Mesendoderm (in vitro differentiated cells): ENCODE data around the gene BMP7.

Source experiments
- DNase-seq: peaks from one replicate; pipeline ENCODE4 v3.0.0; 2013
- H2AK5ac ChIP-seq: 2 replicates; pipeline ENCODE4 v1.6.1; 2013; ENCODE audit warnings: low read length, inconsistent platforms
- H2BK120ac ChIP-seq: 2 replicates; pipeline ENCODE4 v1.6.1; 2013; ENCODE audit warnings: low read depth, mild to moderate bottlenecking, low read length, moderate library complexity, mixed read lengths
- H2BK15ac ChIP-seq: replicated peaks from 2 replicates; pipeline ENCODE4 v1.6.1; 2013; ENCODE audit warnings: low read depth, mild to moderate bottlenecking, moderate library complexity
- H2BK5ac ChIP-seq: 2 replicates; pipeline ENCODE4 v1.6.1; 2013; ENCODE audit warnings: low read length, inconsistent platforms
- H3K18ac ChIP-seq: 2 replicates; pipeline ENCODE4 v1.6.1; 2013; ENCODE audit warnings: mild to moderate bottlenecking, low read length, mixed read lengths
- H3K23ac ChIP-seq: one replicate; pipeline ENCODE4 v1.6.1; 2013; ENCODE audit warnings: low read length
- H3K27ac ChIP-seq: 2 replicates; pipeline ENCODE4 v1.5.1; 2013; ENCODE audit warnings: low read depth, mild to moderate bottlenecking, inconsistent platforms, low read length, moderate library complexity
- H3K27me3 ChIP-seq: 2 replicates; pipeline ENCODE4 v1.6.1; 2013; ENCODE audit warnings: low read length, control low read depth, mild to moderate bottlenecking, inconsistent platforms; ENCODE audit not compliant: insufficient read depth, poor library complexity
- H3K36me3 ChIP-seq: 2 replicates; pipeline ENCODE4 v1.6.1; 2013; ENCODE audit warnings: low read length, inconsistent platforms; ENCODE audit not compliant: control insufficient read depth, insufficient read depth
- H3K4ac ChIP-seq: one replicate; pipeline ENCODE4 v1.6.1; 2013; ENCODE audit warnings: low read depth, mild to moderate bottlenecking, low read length, moderate library complexity
- H3K4me1 ChIP-seq: 2 replicates; pipeline ENCODE4 v1.6.1; 2013; ENCODE audit warnings: low read depth, low read length, inconsistent platforms; ENCODE audit not compliant: control insufficient read depth
- H3K4me2 ChIP-seq: 2 replicates; pipeline ENCODE4 v1.6.1; 2013; ENCODE audit warnings: low read length
- H3K4me3 ChIP-seq: 2 replicates; pipeline ENCODE4 v1.5.1; 2013; ENCODE audit warnings: mild to moderate bottlenecking, low read length
- H3K56ac ChIP-seq: one replicate; pipeline ENCODE4 v1.6.1; 2013; ENCODE audit warnings: low read length
- H3K79me1 ChIP-seq: 2 replicates; pipeline ENCODE4 v1.6.1; 2013; ENCODE audit warnings: low read length, inconsistent platforms
- H3K79me2 ChIP-seq: 2 replicates; pipeline ENCODE4 v1.6.1; 2013; ENCODE audit warnings: mild to moderate bottlenecking, low read length; ENCODE audit not compliant: control insufficient read depth, insufficient read depth
- H3K9ac ChIP-seq: 2 replicates; pipeline ENCODE4 v1.6.1; 2013; ENCODE audit warnings: low read length, inconsistent platforms
- H4K5ac ChIP-seq: one replicate; pipeline ENCODE4 v1.6.1; 2013; ENCODE audit warnings: low read length
- H4K8ac ChIP-seq: one replicate; pipeline ENCODE4 v1.6.1; 2013; ENCODE audit warnings: low read depth, mild to moderate bottlenecking, control low read depth, low read length, moderate library complexity
- WGBS: extraction: QIAGEN DNeasy Blood & Tissue Kit; methylation state at CpG from one replicate; pipeline ENCODE4 v1.1.7; 2013; ENCODE audit warnings: low lambda C conversion rate, missing lambda C conversion rate; ENCODE audit not compliant: insufficient coverage; ENCODE audit errors: extremely low coverage; 5-methylcytosine and 5-hydroxymethylcytosine counted together

BMP7 gene

GRCh38 chr20:57213924-57214323, 52.5 kb downstream of the BMP7 start:
- Histone ChIP-seq H4K8ac (no peak overlapping the region), H2AK5ac (no peak overlapping the region), H3K27me3 (no peaks in the 10 kb centered on the region), H3K56ac (no peak overlapping the region), H3K36me3 (no peaks in the 10 kb centered on the region), H2BK120ac (no peak overlapping the region), H2BK5ac (no peak overlapping the region), H3K79me2 (no peaks in the 10 kb centered on the region), H3K4me2 (no peak overlapping the region), H3K23ac (no peak overlapping the region), H2BK15ac (no peak overlapping the region), H3K4me1 (no peaks in the 10 kb centered on the region), H3K79me1 (no peaks in the 10 kb centered on the region), H3K9ac (no peak overlapping the region), H3K4ac (no peak overlapping the region), H3K18ac (no peak overlapping the region), H3K27ac (no peak overlapping the region), H3K4me3 (no peak overlapping the region), H4K5ac (no peak overlapping the region)
- DNase-seq: no peak
- WGBS: no CpG with 5 or more reads among the region's 8 CpGs

DNA sequence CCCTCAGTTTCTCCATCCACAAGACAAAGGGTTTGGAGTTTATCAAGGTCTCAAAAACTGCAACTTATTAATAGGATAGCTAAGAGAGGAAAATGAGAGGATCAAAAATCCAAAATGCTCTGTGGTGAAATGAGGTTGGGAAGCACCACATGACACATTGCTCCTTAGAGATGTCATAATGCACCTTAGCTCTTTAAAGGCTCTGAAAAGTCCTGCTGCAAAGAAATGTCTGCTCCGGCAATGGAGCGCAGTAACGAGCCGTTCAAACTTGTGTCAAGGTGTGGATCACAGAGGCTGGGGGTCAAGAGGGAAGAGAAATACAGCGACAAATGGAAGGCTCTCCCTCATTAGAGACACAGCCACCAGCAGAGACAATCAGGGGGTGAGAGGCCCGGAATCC, 53.1 kb downstream of the BMP7 start:
- no CpG with 5 or more reads among the region's 6 CpGs for WGBS
- no peaks in the 10 kb centered on the region for H3K4me1 ChIP-seq
- H3K36me3 ChIP-seq: no peaks in the 10 kb centered on the region
- H2BK5ac ChIP-seq: no peak overlapping the region
- H4K8ac ChIP-seq: no peak overlapping the region
- no peak overlapping the region for H2AK5ac ChIP-seq
- H3K4me2 ChIP-seq: no peak overlapping the region
- no peak overlapping the region for H3K4me3 ChIP-seq
- DNase-seq: no peak
- no peak overlapping the region for H3K23ac ChIP-seq
- H3K79me1 ChIP-seq: no peaks in the 10 kb centered on the region
- H3K79me2 ChIP-seq: no peaks in the 10 kb centered on the region
- H3K4ac ChIP-seq: no peak overlapping the region
- no peaks in the 10 kb centered on the region for H3K27me3 ChIP-seq
- no peak overlapping the region for H4K5ac ChIP-seq
- H3K9ac ChIP-seq: no peak overlapping the region
- no peak overlapping the region for H3K18ac ChIP-seq
- no peak overlapping the region for H2BK120ac ChIP-seq
- H3K27ac ChIP-seq: no peak overlapping the region
- no peak overlapping the region for H3K56ac ChIP-seq
- H2BK15ac ChIP-seq: no peak overlapping the region

DNA sequence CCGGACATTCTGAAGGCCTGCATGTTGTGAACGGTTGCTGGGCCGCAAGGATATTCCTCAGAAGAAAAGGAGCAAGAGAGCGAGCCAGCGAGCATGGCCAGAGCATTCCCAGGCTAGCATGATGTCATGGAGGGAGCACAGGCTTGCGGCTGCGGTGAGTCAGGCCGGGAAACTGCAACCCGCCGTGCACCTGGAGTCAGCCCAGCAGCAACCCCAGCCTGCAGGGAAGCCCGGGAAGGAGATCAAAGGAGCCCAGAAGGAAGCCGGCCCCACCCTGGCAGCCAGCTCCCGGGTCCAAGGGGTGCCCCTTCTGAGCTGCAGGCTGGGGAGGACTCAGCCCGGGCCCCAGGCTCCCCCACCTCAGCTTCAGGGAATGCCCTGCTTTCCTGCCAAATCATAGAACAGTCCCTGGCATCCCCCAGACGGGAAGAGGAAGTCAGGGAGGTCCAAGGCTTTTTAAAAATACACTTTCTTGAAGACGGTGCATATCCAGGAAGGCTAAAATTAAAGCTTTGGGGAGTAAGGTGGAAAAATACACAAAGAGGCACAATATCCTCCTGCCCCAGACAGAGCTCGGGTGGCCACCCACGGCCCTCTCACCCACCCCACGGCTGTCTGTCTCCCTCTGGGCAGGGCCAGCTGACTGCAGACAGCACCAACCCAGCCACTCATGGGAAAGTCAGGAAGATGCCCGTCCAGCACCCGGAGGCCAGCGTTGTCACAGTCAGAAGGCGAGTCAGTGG, 53.7 kb downstream of the BMP7 start:
- no peak overlapping the region for H4K5ac ChIP-seq
- no peak overlapping the region for H3K4ac ChIP-seq
- no peaks in the 10 kb centered on the region for H3K79me2 ChIP-seq
- H3K4me2 ChIP-seq: no peak overlapping the region
- H3K9ac ChIP-seq: no peak overlapping the region
- H2AK5ac ChIP-seq: no peak overlapping the region
- H3K36me3 ChIP-seq: no peaks in the 10 kb centered on the region
- H4K8ac ChIP-seq: no peak overlapping the region
- H3K27ac ChIP-seq: no peak overlapping the region
- no peaks in the 10 kb centered on the region for H3K4me1 ChIP-seq
- H3K27me3 ChIP-seq: no peaks in the 10 kb centered on the region
- no peak overlapping the region for H2BK15ac ChIP-seq
- peak; percentile 87 for DNase-seq
- H2BK5ac ChIP-seq: no peak overlapping the region
- no peak overlapping the region for H3K23ac ChIP-seq
- no peak overlapping the region for H2BK120ac ChIP-seq
- no peak overlapping the region for H3K18ac ChIP-seq
- no peak overlapping the region for H3K4me3 ChIP-seq
- H3K56ac ChIP-seq: no peak overlapping the region
- WGBS: no CpG with 5 or more reads among the region's 23 CpGs
- no peaks in the 10 kb centered on the region for H3K79me1 ChIP-seq

- no CpG with 5 or more reads among the region's 25 CpGs for WGBS
- Histone ChIP-seq H3K4me2 (no peak overlapping the region), H3K36me3 (no peaks in the 10 kb centered on the region), H4K5ac (no peak overlapping the region), H3K4ac (no peak overlapping the region), H2BK5ac (no peak overlapping the region), H4K8ac (no peak overlapping the region), H3K56ac (no peak overlapping the region), H3K79me1 (no peaks in the 10 kb centered on the region), H3K18ac (no peak overlapping the region), H2BK15ac (no peak overlapping the region), H3K4me3 (no peak overlapping the region), H3K27me3 (no peaks in the 10 kb centered on the region), H3K9ac (no peak overlapping the region), H2BK120ac (no peak overlapping the region), H3K4me1 (no peaks in the 10 kb centered on the region), H3K23ac (no peak overlapping the region), H3K79me2 (no peaks in the 10 kb centered on the region), H3K27ac (no peak overlapping the region), H2AK5ac (no peak overlapping the region)
- peak; percentile 17 for DNase-seq
Measured at GRCh38 chr20:57211908-57212533, 54.4 kb downstream of the BMP7 start.

- Histone ChIP-seq H4K5ac (no peak overlapping the region), H3K4me3 (no peak overlapping the region), H2BK15ac (no peak overlapping the region), H2AK5ac (no peak overlapping the region), H3K79me1 (no peaks in the 10 kb centered on the region), H3K27me3 (no peaks in the 10 kb centered on the region), H3K4me1 (no peaks in the 10 kb centered on the region), H3K4me2 (no peak overlapping the region), H3K23ac (no peak overlapping the region), H3K56ac (no peak overlapping the region), H3K79me2 (no peaks in the 10 kb centered on the region), H3K27ac (no peak overlapping the region), H3K18ac (no peak overlapping the region), H3K4ac (no peak overlapping the region), H4K8ac (no peak overlapping the region), H2BK120ac (no peak overlapping the region), H3K9ac (no peak overlapping the region), H3K36me3 (no peaks in the 10 kb centered on the region), H2BK5ac (no peak overlapping the region)
- no peak for DNase-seq
- no CpG with 5 or more reads among the region's 2 CpGs for WGBS
Measured at GRCh38 chr20:57211406-57211805, 55.0 kb downstream of the BMP7 start.

DNA sequence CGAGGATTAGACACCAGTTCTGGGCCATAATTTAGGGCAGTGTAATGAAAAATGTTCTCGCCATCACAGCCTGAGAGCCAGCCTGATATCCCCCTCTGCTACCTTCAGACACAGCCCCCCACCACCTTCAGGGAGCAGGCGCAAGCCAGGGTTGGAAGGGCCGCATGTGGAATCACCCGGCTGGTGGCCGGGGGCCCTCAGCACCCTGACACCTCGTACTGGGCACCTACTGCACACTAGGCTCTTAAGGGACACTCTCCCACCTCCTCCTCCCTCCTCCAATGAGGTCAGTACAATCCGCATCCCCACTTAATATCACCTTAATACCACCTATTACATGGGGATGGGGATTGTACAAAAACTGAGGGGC, 55.5 kb downstream of the BMP7 start:
- no peak overlapping the region for H3K4me2 ChIP-seq
- no peak overlapping the region for H3K27ac ChIP-seq
- H3K27me3 ChIP-seq: no peaks in the 10 kb centered on the region
- WGBS: no CpG with 5 or more reads among the region's 8 CpGs
- no peak overlapping the region for H4K8ac ChIP-seq
- no peak overlapping the region for H2BK15ac ChIP-seq
- no peak overlapping the region for H3K9ac ChIP-seq
- H3K36me3 ChIP-seq: no peaks in the 10 kb centered on the region
- H3K23ac ChIP-seq: no peak overlapping the region
- H3K4me3 ChIP-seq: no peak overlapping the region
- H3K4me1 ChIP-seq: no peaks in the 10 kb centered on the region
- H2AK5ac ChIP-seq: no peak overlapping the region
- no peak overlapping the region for H2BK5ac ChIP-seq
- no peak for DNase-seq
- H3K79me1 ChIP-seq: no peaks in the 10 kb centered on the region
- H3K79me2 ChIP-seq: no peaks in the 10 kb centered on the region
- no peak overlapping the region for H4K5ac ChIP-seq
- H2BK120ac ChIP-seq: no peak overlapping the region
- no peak overlapping the region for H3K56ac ChIP-seq
- no peak overlapping the region for H3K18ac ChIP-seq
- no peak overlapping the region for H3K4ac ChIP-seq
